GM19324 (cell line): ENCODE measurements around the gene NDUFS8.

ENCODE experiments used
- ATAC-seq: cut with Tn5 transposase; IDR thresholded peaks from one replicate; pipeline ENCODE4 v1.9.1; 2021; ENCODE audit warnings: mild to moderate bottlenecking, moderate library complexity; ENCODE audit not compliant: unreplicated experiment, low FRiP score

NDUFS8 gene

GRCh38 chr11:68047437-68048290 lies 17.2 kb downstream of the NDUFS8 start:
- no peak for ATAC-seq

GRCh38 chr11:68048681-68049508 lies 18.4 kb downstream of the NDUFS8 start:
- ATAC-seq = no peak

- no peak for ATAC-seq
Measured at GRCh38 chr11:68049509-68050370, 19.3 kb downstream of the NDUFS8 start.

- no peak for ATAC-seq
Measured at GRCh38 chr11:68050371-68050841, 19.9 kb downstream of the NDUFS8 start.

GRCh38 chr11:68051191-68052136 lies 21.0 kb downstream of the NDUFS8 start:
- ATAC-seq = no peak

GRCh38 chr11:68052137-68052873 lies 21.8 kb downstream of the NDUFS8 start:
- ATAC-seq = no peak

GRCh38 chr11:68053117-68053516 lies 22.6 kb downstream of the NDUFS8 start:
- ATAC-seq = no peak

- ATAC-seq = no peak
Measured at GRCh38 chr11:68053981-68054812, 23.7 kb downstream of the NDUFS8 start.

- ATAC-seq = no peak
Measured at GRCh38 chr11:68056317-68057285, 26.1 kb downstream of the NDUFS8 start.

- no peak for ATAC-seq
Measured at GRCh38 chr11:68057807-68058206, 27.3 kb downstream of the NDUFS8 start.

- no peak for ATAC-seq
Measured at GRCh38 chr11:68061508-68061907, 31.0 kb downstream of the NDUFS8 start.

GRCh38 chr11:68064926-68065325 lies 34.4 kb downstream of the NDUFS8 start:
- no peak for ATAC-seq

- no peak for ATAC-seq
Measured at GRCh38 chr11:68065841-68066240, 35.4 kb downstream of the NDUFS8 start.

- no peak for ATAC-seq
Measured at GRCh38 chr11:68066742-68067141, 36.3 kb downstream of the NDUFS8 start.

GRCh38 chr11:68067991-68068390 lies 37.5 kb downstream of the NDUFS8 start:
- ATAC-seq = no peak

- no peak for ATAC-seq
Measured at GRCh38 chr11:68071281-68072048, 41.0 kb downstream of the NDUFS8 start.
